H1 (cell line): Measurements from ENCODE around the gene ACSL3. TPM values are rescaled to one million over a fixed set of nuclear protein-coding genes. Genes with fewer than 3 reads are reported as not detected.

Experiments used
- CTCF ChIA-PET: fragments of 300-600 bp; sonication (Branson Sonifier 250); formaldehyde crosslinking; loops from one replicate; lab custom pipeline; 2021; ENCODE audit not compliant: partially characterized antibody; lab: Charles Lee
- POLR2A ChIA-PET: fragments of 300-600 bp; sonication (Branson Sonifier 250); formaldehyde crosslinking; loops from one replicate; lab custom pipeline; 2021; ENCODE audit warnings: inconsistent platforms; ENCODE audit not compliant: partially characterized antibody; lab: Charles Lee
- DNase-seq, 2 experiments: peaks; one replicate each; pipeline versions ENCODE4 v3.0.0 to v3.0.0-alpha.2; 2010 to 2022; ENCODE audit warnings: low spot score in 2 of 2, low read depth in 1 of 2, mixed read lengths in 1 of 2
- FAIRE-seq: peaks from 2 replicates; lab custom pipeline; 2011; peaks lifted over from hg19 to GRCh38; lab: Jason Lieb, UNC
- H2AFZ ChIP-seq: 2 replicates; pipeline ENCODE4 v1.8.1; 2012; ENCODE audit warnings: low read length, inconsistent platforms
- H2AK5ac ChIP-seq: 2 replicates; pipeline ENCODE4 v1.6.1; 2013; ENCODE audit warnings: low read depth, low read length
- H2BK120ac ChIP-seq: replicated peaks from 2 replicates; pipeline ENCODE3; 2013; ENCODE audit warnings: low read depth, low read length, inconsistent platforms
- H2BK12ac ChIP-seq: 2 replicates; pipeline ENCODE4 v1.6.1; 2013; ENCODE audit warnings: low read depth, low read length
- H2BK15ac ChIP-seq: 2 replicates; pipeline ENCODE4 v1.6.1; 2013; ENCODE audit warnings: low read length
- H2BK20ac ChIP-seq: 2 replicates; pipeline ENCODE4 v1.6.1; 2013; ENCODE audit warnings: low read length
- H2BK5ac ChIP-seq: 2 replicates; pipeline ENCODE4 v1.6.1; 2013; ENCODE audit warnings: low read depth, low read length
- H3K14ac ChIP-seq: 2 replicates; pipeline ENCODE4 v1.6.1; 2013; ENCODE audit warnings: inconsistent platforms; ENCODE audit not compliant: insufficient read length
- H3K18ac ChIP-seq: 2 replicates; pipeline ENCODE4 v1.6.1; 2013; ENCODE audit warnings: low read length; ENCODE audit errors: extremely low read depth
- H3K23ac ChIP-seq: 2 replicates; pipeline ENCODE4 v1.6.1; 2013; ENCODE audit warnings: inconsistent platforms; ENCODE audit not compliant: insufficient read length
- H3K23me2 ChIP-seq: 2 replicates; pipeline ENCODE4 v1.6.1; 2013; ENCODE audit warnings: low read depth, low read length
- H3K27ac ChIP-seq: 2 replicates; pipeline ENCODE4 v1.6.1; 2011; ENCODE audit warnings: low read depth, low read length, inconsistent platforms
- H3K27me3 ChIP-seq, 4 experiments: replicated peaks in 1 of 4; 1 replicate in 1 of 4; 2 replicates in 3 of 4; pipeline versions ENCODE4 v1.6.1 to v1.8.1; 2011 to 2013; ENCODE audit warnings: low read length in 3 of 4, mild to moderate bottlenecking in 3 of 4, inconsistent platforms in 2 of 4, mixed read lengths in 2 of 4, moderate library complexity in 1 of 4; ENCODE audit not compliant: control insufficient read depth in 3 of 4, insufficient read depth in 3 of 4; ENCODE audit errors: extremely low read depth in 1 of 4
- H3K36me3 ChIP-seq, 4 experiments: 2 replicates each; pipeline versions ENCODE4 v1.6.1 to v1.8.1; 2011 to 2013; ENCODE audit warnings: mild to moderate bottlenecking in 4 of 4, low read length in 3 of 4, moderate library complexity in 2 of 4, control low read depth in 1 of 4, inconsistent platforms in 1 of 4; ENCODE audit not compliant: insufficient read depth in 4 of 4, control insufficient read depth in 2 of 4
- H3K4ac ChIP-seq: replicated peaks from 2 replicates; pipeline ENCODE3; 2013; ENCODE audit warnings: low read length, low read depth, mixed read lengths, inconsistent platforms; ENCODE audit not compliant: insufficient read length
- H3K4me1 ChIP-seq, 4 experiments: replicated peaks in 1 of 4; 1 replicate in 1 of 4; 2 replicates in 3 of 4; pipeline versions ENCODE4 v1.6.1 to v1.8.1; 2011 to 2013; ENCODE audit warnings: low read length in 3 of 4, inconsistent platforms in 2 of 4, mixed read lengths in 1 of 4; ENCODE audit not compliant: insufficient read depth in 4 of 4, control insufficient read depth in 3 of 4
- H3K4me2 ChIP-seq, 2 experiments: 2 replicates each; pipeline versions ENCODE4 v1.6.1 to v1.8.1; 2011 to 2013; ENCODE audit warnings: low read depth in 2 of 2, low read length in 2 of 2, control low read depth in 1 of 2, inconsistent platforms in 1 of 2, mild to moderate bottlenecking in 1 of 2; ENCODE audit not compliant: insufficient read depth in 1 of 2
- H3K4me3 ChIP-seq, 4 experiments: fragments of 200-600, 300-600 bp in 1 of 4; sonication (generic), shearing (Covaris generic), sonication (Bioruptor Twin) in 1 of 4; 2 replicates each; pipeline versions ENCODE4 v1.5.1 to v1.8.1; 2011 to 2016; ENCODE audit warnings: low read length in 4 of 4, low read depth in 3 of 4, control low read depth in 2 of 4, inconsistent platforms in 2 of 4, mild to moderate bottlenecking in 2 of 4, mixed read lengths in 1 of 4, moderate library complexity in 1 of 4; ENCODE audit not compliant: insufficient read depth in 2 of 4; ENCODE audit errors: extremely low read depth in 1 of 4
- H3K56ac ChIP-seq: replicated peaks from 2 replicates; pipeline ENCODE3; 2013; ENCODE audit warnings: low read depth, mild to moderate bottlenecking, mixed read lengths, low read length, inconsistent platforms; ENCODE audit not compliant: insufficient read length
- H3K79me1 ChIP-seq: 2 replicates; pipeline ENCODE4 v1.6.1; 2013; ENCODE audit warnings: low read depth, low read length, control low read depth
- H3K79me2 ChIP-seq, 2 experiments: 2 replicates each; pipeline versions ENCODE4 v1.6.1 to v1.8.1; 2012 to 2013; ENCODE audit warnings: low read length in 2 of 2, mild to moderate bottlenecking in 2 of 2, inconsistent platforms in 1 of 2; ENCODE audit not compliant: insufficient read depth in 2 of 2, control insufficient read depth in 1 of 2
- H3K9ac ChIP-seq, 4 experiments: replicated peaks in 1 of 4; 1 replicate in 1 of 4; 2 replicates in 3 of 4; pipeline versions ENCODE4 v1.6.1 to v1.8.1; 2011 to 2013; ENCODE audit warnings: low read depth in 3 of 4, low read length in 3 of 4, control low read depth in 2 of 4, mild to moderate bottlenecking in 2 of 4, moderate library complexity in 2 of 4, inconsistent platforms in 1 of 4; ENCODE audit errors: extremely low read depth in 1 of 4
- H3K9me3 ChIP-seq, 2 experiments: 2 replicates each; pipeline versions ENCODE4 v1.6.1 to v1.8.1; 2012 to 2013; ENCODE audit warnings: mild to moderate bottlenecking in 2 of 2, moderate library complexity in 2 of 2, control low read depth in 1 of 2, inconsistent platforms in 1 of 2, low read depth in 1 of 2, low read length in 1 of 2, mixed read lengths in 1 of 2; ENCODE audit not compliant: insufficient read depth in 2 of 2
- H4K20me1 ChIP-seq, 2 experiments: replicated peaks in 1 of 2; 2 replicates each; pipeline versions ENCODE3 to v1.8.1; 2011 to 2013; ENCODE audit warnings: inconsistent platforms in 2 of 2, low read length in 2 of 2, mild to moderate bottlenecking in 1 of 2; ENCODE audit not compliant: insufficient read depth in 2 of 2, control insufficient read depth in 1 of 2
- H4K5ac ChIP-seq: 2 replicates; pipeline ENCODE4 v1.6.1; 2013; ENCODE audit warnings: low read length, low read depth, mixed read lengths, inconsistent platforms; ENCODE audit not compliant: insufficient read length
- H4K8ac ChIP-seq: 2 replicates; pipeline ENCODE4 v1.8.0; 2013; ENCODE audit warnings: mild to moderate bottlenecking, moderate library complexity, low read length, inconsistent platforms; ENCODE audit not compliant: insufficient read depth; ENCODE audit errors: extremely low read depth
- H4K91ac ChIP-seq: replicated peaks from 2 replicates; pipeline ENCODE3; 2013; ENCODE audit warnings: low read length, mixed read lengths, inconsistent platforms; ENCODE audit not compliant: insufficient read length
- ATF2 ChIP-seq: IDR thresholded peaks from 2 replicates; pipeline ENCODE4 v1.6.1; 2012; ENCODE audit warnings: low read length, inconsistent platforms
- BRCA1 ChIP-seq: IDR thresholded peaks from 2 replicates; pipeline ENCODE4 v1.6.1; 2012; ENCODE audit warnings: low read depth, low read length, improper control_type of control experiment
- GTF2F1 ChIP-seq: IDR thresholded peaks from 2 replicates; pipeline ENCODE4 v1.6.1; 2012; ENCODE audit warnings: low read depth, low read length, improper control_type of control experiment, borderline replicate concordance
- JUN ChIP-seq: IDR thresholded peaks from 2 replicates; pipeline ENCODE4 v1.6.1; 2011; ENCODE audit warnings: low read depth, mild to moderate bottlenecking, improper control_type of control experiment, low read length
- NRF1 ChIP-seq: IDR thresholded peaks from 2 replicates; pipeline ENCODE4 v1.6.1; 2011; ENCODE audit warnings: mild to moderate bottlenecking, low read depth, low read length, improper control_type of control experiment
- POLR2A ChIP-seq, 2 experiments: IDR thresholded peaks; 1 replicate in 1 of 2; 2 replicates in 1 of 2; pipeline ENCODE4 v1.6.1; 2011; ENCODE audit warnings: low read depth in 2 of 2, low read length in 2 of 2, mild to moderate bottlenecking in 2 of 2; ENCODE audit errors: control extremely low read depth in 1 of 2
- RAD21 ChIP-seq, 2 experiments: IDR thresholded peaks in 1 of 2; conservative IDR thresholded peaks in 1 of 2; 2 replicates each; pipeline ENCODE4 v1.6.1; 2011; ENCODE audit warnings: low read depth in 2 of 2, low read length in 2 of 2, improper control_type of control experiment in 1 of 2, inconsistent platforms in 1 of 2, mild to moderate bottlenecking in 1 of 2, moderate library complexity in 1 of 2
- RNF2 ChIP-seq: fragments of 200-900, 300-1000 bp; sonication (generic); IDR thresholded peaks from 2 replicates; pipeline ENCODE4 v1.7.1; 2016; ENCODE audit warnings: borderline replicate concordance, low read depth, mild to moderate bottlenecking, antibody characterized with exemption, low read length; ENCODE audit not compliant: poor library complexity, severe bottlenecking; ENCODE audit errors: missing control alignments
- SIN3A ChIP-seq, 2 experiments: IDR thresholded peaks in 1 of 2; conservative IDR thresholded peaks in 1 of 2; 2 replicates each; pipeline ENCODE4 v1.6.1; 2011 to 2012; ENCODE audit warnings: low read length in 2 of 2, improper control_type of control experiment in 1 of 2, low read depth in 1 of 2, mild to moderate bottlenecking in 1 of 2
- SP4 ChIP-seq: IDR thresholded peaks from 2 replicates; pipeline ENCODE4 v1.6.1; 2012; ENCODE audit warnings: low read length, inconsistent platforms
- TCF12 ChIP-seq: IDR thresholded peaks from 2 replicates; pipeline ENCODE4 v1.6.1; 2011; ENCODE audit warnings: low read depth, mild to moderate bottlenecking, low read length
- YY1 ChIP-seq: IDR thresholded peaks from 2 replicates; pipeline ENCODE4 v1.6.1; 2011; ENCODE audit warnings: low read depth, mild to moderate bottlenecking, low read length
- WGBS, 2 experiments: shearing (Covaris generic) in 1 of 2; methylation state at CpG; one replicate each; pipeline versions ENCODE4 v1.1.6 to v1.1.7; 2013 to 2015; ENCODE audit warnings: low lambda C conversion rate in 2 of 2, mixed read lengths in 2 of 2, inconsistent platforms in 1 of 2, low coverage in 1 of 2, missing lambda C conversion rate in 1 of 2; ENCODE audit not compliant: insufficient replicate concordance in 2 of 2, insufficient coverage in 1 of 2, insufficient read length in 1 of 2; ENCODE audit errors: extremely low coverage in 1 of 2, missing lambda C conversion rate in 1 of 2; 5-methylcytosine and 5-hydroxymethylcytosine counted together
- polyA plus RNA-seq, 7 experiments: library from polyadenylated mRNA; depleted of rRNA in 3 of 7; stranded (reverse) in 5 of 7; unstranded in 2 of 7; fragments of >200 nt in 5 of 7; fragments of 200-250 nt in 2 of 7; gene quantifications; 1 replicate in 5 of 7; 2 replicates in 1 of 7; 4 replicates in 1 of 7; pipeline versions ENCODE4 v1.2.1 to v1.2.3, GENCODE V29; 2011 to 2013; ENCODE audit warnings: missing spikeins in 2 of 7, mixed read lengths in 2 of 7
- total RNA-seq: library from RNA; stranded (reverse); fragmentation: NEBNext Ultra II Directional; extraction: Animal tissue kit (Norgen Biotek cat#: 25700); gene quantifications from 2 replicates; pipeline ENCODE4 v1.2.1, GENCODE V29; 2021

The ACSL3 gene
- total and polyA plus RNA-seq, 2 of the 8 experiments (the other 6 are each of a cell fraction or from before 2014, with no cell fraction given), result 37.5 to 98.1 TPM

GRCh38 chr2:222892761-222893160, 31.9 kb downstream of the ACSL3 start:
- Histone ChIP-seq H2BK5ac (no peak overlapping the region), H3K27ac (no peak overlapping the region), H2BK15ac (no peak overlapping the region), H3K18ac (no peak overlapping the region), H3K9me3 (no peaks in the 10 kb centered on the region), H2BK120ac (no peak overlapping the region), H3K14ac (no peak overlapping the region), H3K23ac (no peak overlapping the region), H2AK5ac (no peak overlapping the region), H4K91ac (no peak overlapping the region), H2BK20ac (no peak overlapping the region), H3K23me2 (no peaks in the 10 kb centered on the region), H3K56ac (no peak overlapping the region), H4K5ac (no peak overlapping the region), H3K4me2 (no peak overlapping the region), H3K79me2 (peaks cover 4 to 76% of the 10 kb centered on the region in 2 experiments; a peak in 3 of 4 replicates), H3K4me1 (peaks cover 0 to 10% (median 3%) of the 10 kb centered on the region in 4 experiments; a peak in 3 of 7 replicates), H2AFZ (no peak overlapping the region), H3K27me3 (no peaks in the 10 kb centered on the region), H2BK12ac (no peak overlapping the region), H4K8ac (no peak overlapping the region), H3K4ac (no peak overlapping the region), H4K20me1 (peaks cover 2 to 7% of the 10 kb centered on the region in 2 experiments), H3K79me1 (no peaks in the 10 kb centered on the region), H3K4me3 (no peak overlapping the region), H3K9ac (no peak overlapping the region), H3K36me3 (0 out of 8 replicates have a peak, but pooled peaks cover 0 to 3% (median 0%) of the 10 kb centered on the region in 4 experiments)
- CTCF ChIA-PET, result interaction anchor here (1.0 to 1.1 kb wide), 3 partner anchors 10 to 27 kb away, joined by 3 to 4 read pairs (median 3); no protein-coding TSS in a partner anchor
- no peak for FAIRE-seq
- TF ChIP-seq SP4, result no peak
- no peak for TF ChIP-seq JUN
- TF ChIP-seq SIN3A (conservative IDR thresholded peaks at IDR 0.05 in 1 of 2, IDR thresholded peaks at IDR 0.05 in 1 of 2; ENCODE audit: low read depth in 1 of 2, low read length in 2 of 2), result no peak
- no peak for TF ChIP-seq BRCA1
- no peak for TF ChIP-seq YY1
- TF ChIP-seq POLR2A (IDR thresholded peaks at IDR 0.05; ENCODE audit: control extremely low read depth in 1 of 2, low read depth in 2 of 2, low read length in 2 of 2), result no peak
- TF ChIP-seq RNF2, result no peak
- no peak for TF ChIP-seq RAD21 (IDR thresholded peaks at IDR 0.05 in 1 of 2, conservative IDR thresholded peaks at IDR 0.05 in 1 of 2; ENCODE audit: low read depth in 2 of 2, low read length in 2 of 2)
- no peak for TF ChIP-seq TCF12
- TF ChIP-seq ATF2, result no peak
- no peak for TF ChIP-seq NRF1
- TF ChIP-seq GTF2F1, result no peak
- POLR2A ChIA-PET, result interaction anchor here (0.6 to 1.0 kb wide), 2 partner anchors 9 to 51 kb away, joined by 3 to 4 read pairs; no protein-coding TSS in a partner anchor
- 89% methylated on average over 1 of the region's 1 CpG; no CpG with 5 or more reads in 1 of the 2 experiments for WGBS, 2 experiments
- DNase-seq, result no peak
